Stimulated activated CD4-positive, alpha-beta T cell treated with anti-CD3 and anti-CD28 coated beads, TNF-alpha, amount 100 ng/mL, for 48 hours (primary cell): ENCODE measurements around the gene RNF44.
A peak's percentile ranks its signal among the peaks of the same experiment; 100 is the strongest.
"Not testable (repeated sequence)": the region's sequence is repeated elsewhere in the genome, so short reads cannot be mapped to it uniquely, and the experiment has no call there.

Experiments
- DNase-seq, 3 donors: peaks; one replicate each; pipeline ENCODE4 v3.0.0-alpha.2; 2020; ENCODE audit warnings: low read depth in 3 of 3

The RNF44 gene

DNA sequence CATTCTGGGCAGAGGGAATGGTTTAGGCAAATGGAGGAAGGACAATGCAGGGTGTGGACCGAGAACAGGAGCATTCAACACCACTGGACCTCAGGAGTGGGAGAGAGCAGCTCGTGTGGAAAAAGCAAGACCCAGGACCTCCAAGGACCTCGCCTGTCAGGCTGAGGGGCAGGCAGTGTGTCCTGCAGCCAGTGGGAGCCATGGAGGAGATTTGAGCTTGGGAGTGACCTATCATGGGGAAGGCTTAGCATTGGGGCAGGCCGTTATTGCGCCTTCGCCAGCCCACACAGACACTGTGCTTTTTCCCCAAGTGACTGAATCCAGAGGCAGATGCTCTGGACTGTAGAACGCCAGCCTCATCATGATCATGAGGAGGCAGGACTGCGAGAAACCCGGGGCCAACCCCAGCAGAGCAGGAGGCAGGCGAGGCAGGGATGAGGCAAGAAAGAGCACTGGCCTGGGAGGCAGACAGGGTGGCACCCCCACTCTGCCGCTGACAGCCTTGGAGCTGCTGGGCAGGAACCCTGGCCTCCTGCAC lies 15.2 kb upstream of the RNF44 start:
- no peak for DNase-seq

DNA sequence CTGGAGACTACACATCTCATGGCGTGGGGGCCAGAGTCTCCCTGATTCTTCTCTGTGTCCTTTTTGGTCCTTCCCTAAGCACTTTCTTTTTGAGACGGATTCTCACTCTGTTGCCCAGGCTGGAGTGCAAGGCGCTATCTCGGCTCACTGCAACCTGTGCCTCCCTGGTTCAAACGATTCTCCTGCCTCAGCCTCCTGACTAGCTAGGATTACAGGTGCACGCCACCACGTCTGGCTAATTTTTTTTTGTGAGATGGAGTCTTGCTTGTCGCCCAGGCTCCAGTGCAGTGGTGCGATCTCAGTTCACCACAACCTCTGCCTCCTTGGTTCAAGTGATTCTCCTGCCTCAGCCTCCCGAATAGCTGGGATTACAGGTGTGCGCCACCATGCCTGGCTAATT lies 13.7 kb upstream of the RNF44 start:
- DNase-seq: not testable (repeated sequence)

DNA sequence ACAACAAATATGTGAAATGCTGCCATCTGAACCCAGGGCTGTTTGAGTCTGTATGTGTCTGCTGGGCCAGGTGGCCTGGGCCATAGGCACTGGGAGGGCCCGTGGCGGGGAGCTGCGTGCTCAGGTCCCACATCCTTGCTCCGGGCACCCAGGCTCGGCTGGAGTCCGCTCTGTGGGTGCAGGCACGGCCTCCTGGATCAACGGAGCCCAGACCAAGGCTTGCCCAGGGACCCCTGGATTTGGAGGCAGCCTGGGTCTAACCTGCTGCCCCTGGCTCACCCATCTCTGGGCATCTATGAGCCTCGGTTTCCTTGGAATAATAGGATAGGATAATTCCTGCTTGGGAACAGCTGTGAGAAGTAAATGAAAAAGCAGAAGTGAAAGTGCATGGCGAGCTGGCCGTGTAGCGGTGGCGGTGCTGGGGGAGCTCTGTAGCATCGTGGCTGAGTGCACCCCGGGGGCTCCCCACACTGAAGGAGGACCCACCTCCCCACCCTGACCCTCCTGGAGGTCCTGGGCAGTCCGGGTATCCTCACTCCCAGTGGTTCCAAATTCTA lies 13.2 kb upstream of the RNF44 start:
- DNase-seq: no peak

DNA sequence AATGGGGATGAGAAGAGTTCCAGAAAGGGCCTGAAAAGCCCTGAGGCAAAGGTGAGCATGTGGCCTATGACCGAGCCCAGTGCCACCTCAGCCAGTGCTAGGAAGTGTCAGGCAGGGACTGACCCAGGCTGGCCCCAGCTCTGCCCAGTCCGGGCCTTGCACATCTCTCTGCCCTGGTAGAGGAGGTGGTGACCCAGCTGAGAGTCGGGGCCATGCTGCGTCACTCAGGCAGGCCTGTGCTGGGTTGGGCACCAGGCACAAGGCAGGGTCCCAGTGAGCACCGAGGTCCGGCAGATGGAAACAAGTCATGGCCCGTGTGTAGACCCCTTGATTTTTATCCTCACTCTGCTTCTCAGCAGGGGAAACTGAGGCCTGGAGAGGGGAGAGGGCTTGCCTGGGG lies 12.7 kb upstream of the RNF44 start:
- DNase-seq: no peak

DNA sequence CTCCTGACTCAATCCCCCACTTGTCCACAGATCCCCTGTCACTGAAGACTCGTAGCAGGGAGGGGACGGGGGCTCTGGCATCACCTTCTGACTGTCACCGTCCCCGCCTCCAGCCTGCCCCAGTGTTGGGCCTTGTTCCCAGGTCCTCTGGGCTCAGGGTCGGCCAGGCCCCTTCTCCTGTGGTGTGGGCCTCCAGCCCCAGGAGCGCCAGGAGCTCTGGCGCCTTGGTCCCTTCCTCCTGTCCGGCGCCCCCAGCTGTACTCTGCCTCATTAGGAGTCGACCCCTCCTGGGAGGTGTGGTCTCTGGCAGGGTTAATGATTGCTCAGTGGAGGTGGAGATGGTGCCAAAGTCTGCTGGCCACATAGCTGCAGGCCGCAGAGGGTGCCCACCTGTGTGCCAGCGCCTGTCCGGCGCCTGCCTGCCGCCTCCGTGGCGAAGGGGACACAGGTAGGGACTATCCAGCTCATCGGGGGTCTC lies 11.8 kb upstream of the RNF44 start, which contains the start of gene CDHR2:
TSS of gene CDHR2 (plus strand) at position 376 of the 478 bp plus-strand sequence. CDS start 16,011 bp downstream, outside the sequence.
- no peak for DNase-seq

DNA sequence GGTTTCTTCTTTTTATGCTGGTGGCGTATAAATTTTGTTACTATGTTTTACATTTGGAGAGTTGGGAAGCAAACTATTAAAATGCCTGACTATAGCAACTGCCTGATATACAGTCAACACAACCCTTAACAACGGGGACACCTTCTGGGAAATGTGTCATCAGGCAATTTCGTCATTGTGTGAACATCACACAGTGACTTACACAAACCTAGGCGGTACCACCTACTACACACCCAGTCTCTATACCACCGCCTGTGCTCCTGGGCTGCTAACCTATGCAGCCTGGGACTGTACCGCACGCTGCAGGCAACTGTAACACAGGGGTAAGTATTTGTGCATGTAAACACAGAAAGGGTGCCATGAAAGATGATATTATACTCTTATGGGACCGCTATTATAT lies 10.6 kb upstream of the RNF44 start:
- DNase-seq: no peak

DNA sequence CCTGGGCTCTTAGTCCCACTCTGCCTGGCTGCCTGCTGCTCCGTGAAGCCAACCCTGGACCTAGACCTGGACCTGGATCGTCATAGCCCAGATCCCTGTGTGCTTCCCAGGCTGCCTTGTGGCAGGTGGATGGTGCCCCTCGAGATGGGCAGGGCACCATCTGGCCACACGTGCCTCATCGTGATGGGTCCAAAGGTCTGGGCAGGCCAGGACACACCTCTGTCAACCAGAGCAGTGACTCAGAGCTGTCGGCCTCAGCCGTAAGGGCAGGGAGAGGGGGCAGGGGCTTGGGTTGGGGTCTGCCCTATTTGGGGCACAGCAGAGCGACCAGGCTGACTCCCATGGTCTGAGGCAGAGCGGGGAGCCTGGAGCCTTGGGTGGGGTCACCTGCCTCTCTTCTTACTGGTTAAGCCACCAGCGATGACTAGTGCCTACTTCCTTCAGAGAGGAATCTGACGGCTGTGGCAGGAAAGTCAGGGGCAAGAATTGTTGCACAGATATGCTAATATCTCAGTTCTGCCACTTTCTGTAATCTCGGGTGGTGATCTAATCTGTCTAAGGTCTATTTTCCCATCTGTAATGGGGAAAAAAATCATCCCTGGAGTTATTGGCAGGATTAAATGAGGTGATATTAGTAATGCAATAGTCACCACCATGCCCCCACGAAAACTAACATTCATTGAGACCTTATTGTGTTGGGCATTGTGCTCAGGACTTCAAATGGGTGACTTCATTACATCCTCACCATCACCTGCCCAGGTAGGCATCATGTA lies 8.7 kb upstream of the RNF44 start:
- DNase-seq: no peak

DNA sequence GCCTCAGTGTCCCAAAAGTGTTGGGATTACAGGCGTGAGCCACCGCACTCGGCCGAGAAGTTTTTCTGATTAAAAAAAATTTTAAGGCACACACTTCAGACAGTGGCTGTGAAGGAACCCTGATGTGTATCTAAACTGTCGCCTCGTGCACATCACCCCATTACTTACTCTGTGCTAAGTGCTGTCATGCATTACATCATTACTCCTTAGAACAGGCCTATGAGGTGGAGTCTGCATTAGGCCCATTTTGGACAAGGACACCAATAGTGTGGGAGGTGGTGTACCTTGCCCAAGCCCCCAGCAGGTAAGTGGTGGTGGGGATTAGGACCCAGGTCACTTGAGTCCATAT lies 8.2 kb upstream of the RNF44 start:
- no peak for DNase-seq

DNA sequence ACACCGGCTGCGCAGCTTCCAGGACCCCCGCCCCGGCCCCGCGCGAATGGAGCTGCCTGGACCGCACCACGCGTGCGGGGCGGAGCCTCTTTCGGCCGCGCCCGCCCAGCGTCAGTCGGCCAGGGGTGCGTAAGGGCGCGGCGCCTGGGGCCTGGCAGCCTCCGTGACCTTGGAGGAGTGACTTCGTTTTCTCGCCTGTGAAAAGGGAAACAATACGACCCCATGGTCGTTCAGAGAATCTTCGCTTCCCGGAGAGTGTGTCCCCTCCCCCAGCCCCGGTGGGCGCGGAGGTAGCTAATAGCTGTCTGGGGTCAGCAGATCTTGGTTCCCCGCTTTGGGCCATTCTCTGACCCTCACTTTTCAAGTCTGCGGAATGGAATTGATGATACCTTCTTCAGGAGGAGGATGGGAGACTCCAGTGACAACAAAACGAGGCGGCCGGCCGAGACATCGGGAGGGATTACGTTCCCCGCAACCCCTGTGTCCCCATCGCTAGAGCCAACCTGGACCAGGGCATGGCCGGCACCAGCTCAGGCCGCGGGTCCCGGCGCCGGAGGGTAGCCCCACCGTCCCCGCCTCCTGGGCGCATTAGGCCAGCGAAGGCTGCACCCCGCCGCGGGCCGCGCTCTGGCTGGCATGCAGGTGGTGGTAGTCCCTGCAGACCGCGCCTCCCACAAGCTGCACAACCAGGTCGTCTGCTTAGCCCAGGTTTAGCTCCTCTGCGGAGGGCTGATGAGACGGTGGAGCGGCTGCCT lies 6.4 kb upstream of the RNF44 start:
- DNase-seq: peak in 1 of 3 donors; percentile 75

DNA sequence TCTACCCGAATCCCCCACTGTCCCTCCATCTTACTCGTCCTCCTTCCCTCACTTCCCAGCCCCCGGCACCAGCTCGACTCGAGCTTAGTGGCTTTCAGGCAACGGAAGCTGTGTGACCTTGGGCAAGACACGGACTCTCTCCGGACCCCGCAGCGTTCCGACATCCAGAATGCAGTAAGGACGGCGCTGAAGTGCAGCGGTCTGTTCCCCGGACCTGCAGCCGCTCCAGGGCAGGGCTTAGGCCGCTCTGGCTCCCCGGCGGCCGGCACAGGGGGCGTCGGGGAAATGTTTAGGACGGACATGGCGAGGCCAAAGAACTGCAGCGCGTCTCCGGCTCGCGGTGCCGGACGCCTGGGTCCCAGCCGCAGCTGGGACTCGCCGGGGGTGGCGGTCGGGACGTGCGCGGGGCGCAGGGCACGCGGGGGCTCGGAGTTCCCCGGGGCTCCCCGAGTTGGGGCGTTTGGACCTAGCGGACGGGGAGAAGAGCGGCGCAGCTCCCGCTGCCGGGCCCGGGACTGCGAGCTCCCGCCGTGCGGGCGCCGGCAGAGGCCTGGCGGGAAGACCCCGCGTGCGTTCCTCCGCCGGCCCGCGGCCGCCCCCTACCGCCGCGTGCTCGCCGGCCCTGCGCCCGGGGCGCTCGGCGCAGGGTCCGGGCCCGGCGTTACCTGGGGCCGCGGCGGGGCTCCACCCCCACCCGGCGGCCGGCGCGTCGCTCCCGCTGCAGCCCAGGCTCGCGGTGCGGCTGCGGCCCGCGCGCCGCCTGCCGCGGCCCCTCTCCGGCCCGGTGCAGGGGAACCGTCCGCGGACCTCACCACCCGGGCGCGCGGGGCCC lies 5.6 kb upstream of the RNF44 start:
- DNase-seq: no peak

DNA sequence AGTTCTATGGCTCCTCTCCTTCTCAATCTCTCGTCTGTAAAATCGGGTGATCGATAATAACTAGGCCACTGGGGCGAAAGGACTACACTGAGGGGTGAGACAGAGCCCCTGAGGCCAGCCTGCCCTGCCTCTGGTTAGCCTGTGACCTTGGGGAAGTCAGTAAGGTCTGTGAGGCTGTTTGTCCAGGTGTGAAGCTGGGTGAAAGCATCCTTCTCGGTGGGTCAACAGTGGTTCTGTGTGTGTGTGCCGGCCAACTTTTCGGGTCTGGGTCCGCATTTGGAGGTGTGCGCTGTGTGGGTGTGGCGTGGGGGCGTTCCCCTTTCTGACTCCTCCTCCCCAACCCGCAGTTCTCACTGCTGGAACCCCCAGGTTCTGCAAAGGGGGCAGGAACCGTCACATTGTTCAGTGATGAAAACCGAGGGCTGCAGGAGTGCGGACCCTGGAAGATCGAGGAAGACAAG lies 5.0 kb upstream of the RNF44 start:
- DNase-seq: peak in 1 of 3 donors; percentile 65

DNA sequence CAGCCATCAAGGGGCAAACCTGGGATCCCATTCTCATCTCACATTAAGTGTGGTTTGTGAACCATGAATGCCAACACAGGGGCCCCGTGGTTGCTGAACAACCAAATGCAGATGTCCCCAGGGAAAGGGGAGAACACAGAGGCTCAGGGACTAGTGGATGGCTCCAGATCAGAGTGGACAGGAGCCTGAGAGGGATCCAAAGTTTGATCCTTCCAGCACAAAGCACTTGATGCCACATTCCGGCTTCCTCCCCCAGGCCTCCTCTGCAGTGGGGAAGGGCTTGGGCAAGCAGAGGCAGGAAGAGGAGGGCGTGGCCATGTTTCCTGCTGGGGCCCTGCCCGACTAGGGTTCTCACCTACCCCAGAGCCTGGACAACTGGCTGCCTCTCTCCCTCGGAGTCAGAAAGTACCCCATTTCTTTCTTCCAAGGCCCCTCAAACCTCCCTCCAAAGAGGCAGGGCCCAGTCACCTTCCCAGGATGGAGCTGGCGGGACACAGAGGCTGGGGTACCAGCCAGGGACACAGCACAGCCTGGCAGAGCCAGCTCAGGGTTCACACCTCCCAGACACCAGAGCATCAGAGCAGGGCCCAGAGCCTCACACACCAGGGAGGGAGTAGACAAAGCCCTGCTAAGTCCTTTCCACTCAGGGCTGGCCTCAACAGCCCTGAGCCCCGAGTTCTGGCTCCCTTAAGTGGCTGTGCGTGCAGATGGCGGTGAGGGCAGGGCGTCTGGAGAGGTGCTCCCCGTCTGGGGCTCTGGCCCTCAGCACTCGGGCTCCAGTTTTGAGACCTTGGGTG lies 4.3 kb upstream of the RNF44 start:
- no peak for DNase-seq

DNA sequence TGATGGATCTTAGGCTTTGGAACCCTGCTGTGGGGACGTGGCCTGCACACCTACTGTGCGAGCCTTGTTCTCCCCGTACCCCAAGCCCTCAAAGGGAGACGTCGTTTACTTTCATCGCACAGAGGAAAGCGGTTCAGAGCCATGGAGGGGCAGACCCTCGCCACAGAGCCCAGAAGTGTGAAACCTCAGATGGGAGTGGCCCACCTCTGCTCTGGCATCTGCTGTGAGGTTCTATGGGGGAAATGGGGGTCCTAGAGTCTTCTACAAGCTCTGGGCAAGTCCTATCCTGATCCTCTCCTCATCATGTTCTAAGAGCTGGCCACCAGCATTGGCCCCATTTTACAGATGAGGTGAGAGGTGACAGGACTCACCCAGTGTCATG lies 3.7 kb upstream of the RNF44 start:
- DNase-seq: no peak

DNA sequence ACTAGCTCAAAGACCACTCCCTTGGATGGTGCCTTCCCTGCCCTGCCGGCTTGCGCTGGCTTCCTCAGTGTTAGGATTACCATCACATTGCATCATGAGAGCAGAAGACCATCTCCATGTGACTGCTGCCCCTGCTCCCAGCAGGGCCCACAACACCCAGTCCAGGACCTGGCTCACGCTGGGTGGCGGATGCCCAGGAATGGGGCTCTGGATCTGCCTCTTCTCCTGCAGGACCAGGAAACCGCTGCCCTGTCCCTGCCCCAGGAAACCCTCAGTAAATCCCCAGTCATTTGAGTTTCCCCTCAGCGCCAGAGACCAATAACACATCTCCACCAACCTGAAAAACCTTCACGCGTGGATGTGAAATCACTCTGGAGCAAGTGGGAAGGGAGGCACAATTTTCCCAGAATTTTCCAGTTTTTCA lies 3.3 kb upstream of the RNF44 start:
- DNase-seq: no peak

DNA sequence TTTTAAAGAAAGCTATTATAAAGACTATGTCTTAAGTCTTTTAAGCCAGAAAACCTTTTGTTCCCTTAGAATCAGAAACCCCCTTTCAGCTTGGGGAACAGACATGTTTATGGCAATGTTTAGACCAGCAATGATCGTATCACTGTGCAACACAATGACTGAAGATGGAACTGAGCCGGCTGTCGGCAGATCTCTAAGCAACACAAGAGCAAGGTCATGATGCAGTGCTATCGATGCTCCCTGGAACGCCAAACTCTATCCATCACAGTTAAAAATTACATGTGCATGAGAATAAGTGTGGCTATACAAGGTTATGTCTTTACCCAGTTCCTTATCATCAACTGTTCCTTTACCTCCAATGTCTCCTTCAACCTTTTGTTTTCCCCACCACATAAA lies 1.8 kb upstream of the RNF44 start:
- DNase-seq: no peak

DNA sequence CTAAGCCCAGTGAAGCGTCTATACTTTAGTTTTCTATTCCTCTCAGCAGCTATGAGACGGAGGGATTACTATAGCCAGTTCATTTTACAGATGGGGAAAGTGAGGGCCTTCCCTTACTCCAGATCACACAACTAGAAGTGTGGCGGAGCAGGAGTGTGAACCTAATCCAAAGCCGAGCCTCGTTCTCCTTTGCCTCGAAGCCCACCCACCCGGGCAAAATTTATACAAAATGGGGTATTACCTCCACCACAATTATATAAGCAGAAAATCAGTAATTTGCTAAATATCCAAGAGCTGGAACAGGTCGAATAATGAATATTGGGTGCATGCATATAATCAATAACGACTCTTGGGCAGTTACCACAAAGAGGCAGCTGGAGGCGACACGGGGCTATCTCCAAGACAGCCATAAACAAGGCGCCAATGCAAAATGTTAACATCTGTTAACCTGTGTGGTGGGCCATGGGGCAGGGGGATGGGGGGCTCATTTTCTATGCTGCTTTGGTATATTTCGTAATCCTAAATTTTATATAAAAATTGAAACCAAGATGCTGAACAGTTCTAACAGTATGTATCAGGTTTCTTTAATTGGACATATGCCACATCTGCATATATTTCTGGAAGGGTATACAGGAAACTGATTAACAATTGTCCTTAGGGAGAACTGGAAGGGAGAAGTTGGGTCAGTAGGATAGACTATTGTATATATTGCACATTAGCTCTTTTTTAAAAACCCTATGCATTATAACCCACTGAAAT lies 1.2 kb upstream of the RNF44 start:
- DNase-seq: no peak

DNA sequence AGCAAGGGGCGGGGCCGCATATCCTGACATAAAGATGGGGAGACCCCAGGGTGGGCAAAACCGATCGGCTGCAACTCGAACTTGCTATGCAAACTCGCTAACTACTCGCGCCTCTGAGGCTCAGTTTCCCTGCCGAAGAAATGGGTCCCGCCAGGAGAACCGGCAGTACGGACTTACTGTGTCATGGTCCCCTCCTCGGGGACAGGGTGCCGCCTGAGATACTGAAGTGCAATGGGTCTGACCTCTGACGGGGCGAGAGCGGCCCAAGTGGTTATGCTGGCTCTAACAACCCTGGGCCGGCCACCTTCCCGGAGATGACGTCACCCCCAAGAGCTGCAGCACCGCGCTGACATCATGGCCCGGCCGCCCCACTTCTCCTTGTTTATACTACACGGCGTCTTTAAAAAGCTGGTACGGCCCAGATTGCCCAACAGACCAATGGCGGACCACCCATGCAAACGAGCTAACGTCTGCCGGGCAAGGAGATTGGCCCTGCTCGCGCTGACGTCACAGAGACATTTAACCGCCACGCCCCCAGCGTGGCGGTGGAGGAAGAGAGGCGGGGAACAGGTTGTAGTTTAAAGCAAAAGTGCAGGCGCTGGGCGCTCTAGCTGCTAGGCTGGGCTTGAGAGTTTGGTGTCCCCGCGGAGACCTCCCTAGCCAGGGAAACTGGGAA lies 490 bp upstream of the RNF44 start:
- DNase-seq: peak; percentile 91 to 97 (median 92)

DNA sequence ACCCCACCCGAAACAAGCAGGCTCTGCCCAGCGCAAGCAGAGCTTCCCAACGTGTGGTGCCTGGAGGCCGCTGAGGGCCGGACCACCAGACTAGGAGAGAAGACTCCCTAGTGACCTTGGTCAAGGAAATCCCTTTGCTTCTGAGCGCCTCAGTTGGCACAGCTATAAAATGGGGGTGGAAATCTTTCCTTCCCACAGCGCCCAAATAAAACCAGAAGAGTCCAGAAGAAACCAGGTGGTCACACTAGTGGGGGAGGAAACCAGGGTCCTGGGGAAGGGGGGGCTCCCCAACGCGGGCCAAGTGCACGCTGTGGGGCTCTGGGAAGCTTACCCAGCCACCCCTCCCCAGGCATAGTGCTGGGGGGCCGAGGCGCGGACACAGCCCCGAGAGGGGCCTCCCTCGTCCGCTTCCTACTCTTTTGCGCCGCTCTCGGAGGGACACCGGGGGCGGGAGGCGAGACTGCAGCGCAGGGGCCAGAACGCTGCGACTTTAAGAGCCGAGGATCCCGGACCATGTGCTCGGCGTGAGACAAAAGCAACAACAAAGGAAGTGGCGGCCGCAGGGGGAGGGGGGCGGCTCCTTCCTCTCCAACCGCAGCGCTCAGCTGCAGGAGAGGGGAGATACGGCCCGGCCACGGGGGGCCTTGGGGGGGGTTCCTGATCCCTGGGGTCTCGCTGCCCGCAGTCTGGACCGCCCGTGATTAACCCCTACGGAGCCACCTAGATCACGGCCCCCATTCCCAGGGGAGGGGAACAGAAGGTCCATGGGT lies 885 bp downstream of the RNF44 start:
- DNase-seq: no peak
